ENCODE measurements around the gene URI1.
"Not testable (repeated sequence)": the region's sequence is repeated elsewhere in the genome, so short reads cannot be mapped to it uniquely, and the experiment has no call there.

Gene URI1

DNA sequence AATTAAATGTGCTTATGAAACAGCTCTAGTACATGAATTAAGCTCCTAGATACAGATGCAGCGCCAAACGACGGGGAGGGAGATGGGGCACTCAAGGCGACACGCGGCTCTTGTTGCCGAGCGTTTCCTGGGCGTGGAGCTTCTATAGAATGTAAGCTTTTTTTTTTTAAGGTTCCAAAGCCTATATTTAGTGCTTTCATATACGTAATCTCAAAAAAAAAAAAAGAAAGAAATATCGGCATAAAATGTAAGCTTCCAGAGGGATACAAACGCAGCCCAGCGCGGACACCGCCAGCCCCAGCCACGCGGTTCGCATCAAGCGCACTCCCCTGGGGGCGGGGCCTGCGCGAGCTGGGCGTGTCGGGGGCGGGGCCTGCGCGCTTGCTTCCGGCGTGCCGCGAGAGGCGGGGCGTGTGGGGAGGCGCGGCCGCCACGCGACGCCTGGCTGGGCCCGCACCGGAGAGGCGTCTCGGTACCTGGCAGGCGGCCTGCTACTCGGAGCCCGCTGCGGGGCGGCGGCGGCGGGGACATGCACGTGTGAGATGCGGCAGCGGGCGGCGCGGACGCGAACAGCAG lies at the start of gene URI1:
TSS of gene URI1 (plus strand) at position 412 of the 576 bp plus-strand sequence. CDS start 309 bp downstream, outside the sequence.
- peak; percentile 66 for DNase-seq (ENCODE audit: low read depth)

GRCh38 chr19:29893606-29894284 lies 48.3 kb upstream of the URI1 start:
- peak; percentile 86 for DNase-seq (ENCODE audit: low read depth)

- no peak for DNase-seq (ENCODE audit: low read depth)
Measured at GRCh38 chr19:29896802-29897201, 45.2 kb upstream of the URI1 start.

DNA sequence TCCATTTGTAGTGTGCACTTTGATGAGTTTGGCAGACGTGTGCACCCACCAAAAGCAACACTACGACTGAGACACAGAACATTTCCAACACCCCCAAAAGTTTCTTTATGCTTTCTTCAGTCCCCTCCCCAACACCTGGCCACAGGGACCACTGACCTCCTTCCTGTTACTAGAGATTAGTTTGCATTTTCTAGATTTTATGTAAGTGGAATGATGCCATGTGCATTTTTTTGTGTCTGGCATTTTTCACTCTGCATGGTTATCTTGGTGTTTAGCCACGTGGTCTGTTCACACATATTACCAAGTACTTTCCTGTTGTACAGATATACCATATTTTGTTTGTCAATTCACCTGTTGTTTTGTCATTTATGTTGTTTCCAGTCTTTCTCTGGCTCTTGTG lies 44.6 kb upstream of the URI1 start:
- DNase-seq (ENCODE audit: low read depth): no peak

- no peak for DNase-seq (ENCODE audit: low read depth)
Measured at GRCh38 chr19:29904017-29904416, 38.0 kb upstream of the URI1 start.

DNA sequence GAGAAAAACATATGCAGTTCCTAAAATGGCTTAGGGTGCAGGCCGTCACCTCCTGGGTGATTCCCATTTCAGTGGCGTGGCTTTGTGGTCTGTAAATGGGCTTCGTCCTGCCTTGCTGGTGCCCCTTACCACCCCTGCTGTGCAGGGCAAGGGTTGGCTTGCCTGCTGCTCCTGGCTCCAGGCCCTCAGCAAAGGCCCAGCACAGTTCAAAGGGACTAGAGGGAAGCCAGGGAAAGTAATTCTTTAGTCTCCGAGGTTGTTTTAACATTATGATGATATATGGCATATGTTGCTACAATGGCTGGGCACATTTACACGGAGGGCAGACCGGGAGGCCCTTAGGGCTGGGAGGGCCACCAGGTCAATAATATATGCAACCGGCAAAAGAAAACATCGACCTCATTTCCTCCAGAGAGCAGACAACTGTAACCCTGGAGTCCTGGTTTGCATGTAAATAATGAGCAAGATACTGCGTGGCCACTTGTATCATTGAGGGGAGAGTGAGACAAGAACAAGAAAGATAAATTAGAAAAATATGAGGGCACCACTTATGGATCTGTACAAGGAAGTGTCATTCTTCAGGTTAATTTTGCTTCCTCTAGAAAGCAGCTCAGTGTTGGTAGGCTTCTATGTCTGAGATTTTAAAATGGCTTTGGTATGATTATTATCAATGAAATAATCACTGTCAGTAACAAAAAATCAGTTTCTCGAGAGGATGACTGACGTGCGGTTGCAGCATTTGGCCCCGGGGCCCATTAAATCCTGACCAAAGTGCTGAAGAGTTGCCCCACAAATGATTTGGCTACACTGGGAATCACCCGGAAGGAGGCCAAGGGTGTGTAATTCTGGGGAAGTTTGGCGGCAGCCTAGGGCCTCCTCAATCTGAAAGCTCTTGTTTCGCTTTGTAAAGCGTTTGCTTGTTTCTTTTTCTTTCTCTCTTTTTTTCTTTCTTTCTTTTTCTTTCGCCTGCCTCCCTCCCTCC lies 32.8 kb upstream of the URI1 start:
- DNase-seq (ENCODE audit: low read depth): no peak

- no peak for DNase-seq (ENCODE audit: low read depth)
Measured at GRCh38 chr19:29914933-29915332, 27.1 kb upstream of the URI1 start.

DNA sequence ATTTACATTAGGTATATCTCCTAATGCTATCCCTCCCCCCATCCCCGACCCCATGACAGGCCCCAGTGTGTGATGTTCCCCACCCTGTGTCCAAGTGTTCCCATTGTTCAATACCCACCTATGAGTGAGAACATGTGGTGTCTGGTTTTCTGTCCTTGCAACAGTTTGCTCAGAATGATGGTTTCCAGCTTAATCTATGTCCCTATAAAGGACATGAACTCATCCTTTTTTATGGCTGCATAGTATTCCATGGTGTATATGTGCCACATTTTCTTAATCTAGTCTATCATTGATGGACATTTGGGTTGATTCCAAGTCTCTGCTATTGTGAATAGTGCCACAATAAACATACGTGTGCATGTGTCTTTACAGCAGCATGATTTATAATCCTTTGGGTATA lies 26.2 kb upstream of the URI1 start:
- DNase-seq (ENCODE audit: low read depth): not testable (repeated sequence)

DNA sequence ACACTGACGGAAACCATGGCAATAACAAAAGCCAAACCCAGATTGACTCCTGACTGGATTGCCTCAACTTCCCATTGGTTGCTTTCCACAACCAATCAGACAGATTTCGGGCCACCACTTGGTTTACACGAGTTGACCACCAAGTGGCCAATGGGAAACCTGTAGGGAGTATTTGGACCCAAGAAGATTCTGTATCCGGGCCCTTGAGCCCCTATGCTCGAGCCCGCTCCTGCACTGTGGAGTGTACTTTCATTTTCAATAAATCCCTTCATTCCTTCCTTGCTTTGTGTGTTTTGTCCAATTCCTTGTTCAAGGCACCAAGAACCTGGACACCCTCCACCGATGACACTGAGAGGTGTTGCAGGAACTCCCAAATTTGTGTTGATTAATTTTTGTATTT lies 24.1 kb upstream of the URI1 start:
- no peak for DNase-seq (ENCODE audit: low read depth)

GRCh38 chr19:29918891-29919290 lies 23.1 kb upstream of the URI1 start:
- DNase-seq (ENCODE audit: low read depth): no peak

DNA sequence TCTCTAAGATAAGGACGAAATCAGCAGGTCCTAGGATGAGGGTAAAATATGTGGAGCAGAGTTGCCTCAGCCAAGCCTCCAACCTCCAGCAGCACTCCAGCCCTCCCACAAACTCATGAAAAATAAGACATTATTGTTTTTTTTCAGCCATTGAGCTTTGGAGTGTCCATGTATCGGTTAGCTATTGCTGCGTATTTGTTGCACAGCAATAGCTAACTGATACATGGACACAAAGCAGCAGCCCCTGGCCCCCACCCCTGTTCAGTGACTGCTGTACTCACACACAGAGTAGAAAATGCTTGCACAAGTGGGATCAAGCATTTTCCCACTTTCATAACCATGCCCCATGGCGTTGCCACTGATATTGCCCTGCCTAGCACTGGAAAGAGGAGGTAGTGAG lies 19.1 kb upstream of the URI1 start:
- DNase-seq (ENCODE audit: low read depth): no peak

- DNase-seq (ENCODE audit: low read depth): no peak
Measured at GRCh38 chr19:29923653-29924052, 18.4 kb upstream of the URI1 start.

DNA sequence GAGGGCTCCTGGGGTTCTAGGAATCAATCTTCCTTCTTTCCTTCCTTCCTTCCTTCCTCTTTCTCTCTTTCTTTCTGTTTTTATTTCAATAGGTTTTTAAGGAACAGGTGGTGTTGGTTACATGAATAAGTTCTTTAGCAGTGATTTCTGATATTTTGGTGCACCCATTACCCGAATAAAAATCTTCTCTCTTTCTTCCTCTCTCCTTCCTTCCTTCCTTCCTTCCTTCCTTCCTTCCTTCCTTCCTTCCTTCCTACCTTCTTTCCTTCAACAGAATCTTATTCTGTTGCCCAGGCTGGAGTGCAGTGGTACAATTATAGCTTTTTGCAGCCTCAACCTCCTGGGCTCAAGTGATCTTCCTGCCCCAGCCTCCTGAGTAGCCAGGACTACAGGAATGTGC lies 16.0 kb upstream of the URI1 start:
- no peak for DNase-seq (ENCODE audit: low read depth)

DNA sequence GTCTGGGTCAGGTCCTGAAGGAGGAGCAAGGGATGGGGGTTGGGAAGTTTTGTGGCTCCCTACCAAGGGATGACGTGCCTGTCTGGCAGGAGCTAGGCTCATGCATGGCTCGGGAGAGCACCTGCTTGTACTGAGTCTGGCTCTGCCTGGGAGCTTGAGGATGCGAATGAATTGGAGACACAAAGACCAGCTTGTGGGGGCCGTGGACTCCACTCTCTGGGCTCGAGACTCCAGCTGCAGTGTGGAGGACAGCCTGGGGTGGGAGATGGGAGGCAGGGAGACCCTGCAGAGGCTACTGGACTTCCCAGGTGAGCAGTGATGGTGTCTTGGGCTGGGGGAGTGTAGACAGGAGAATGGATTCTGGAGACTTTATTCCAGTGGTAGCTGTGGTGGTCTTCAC lies 15.2 kb upstream of the URI1 start:
- no peak for DNase-seq (ENCODE audit: low read depth)

GRCh38 chr19:29927944-29928625 lies 14.0 kb upstream of the URI1 start:
- no peak for DNase-seq (ENCODE audit: low read depth)

GRCh38 chr19:29928831-29929230 lies 13.2 kb upstream of the URI1 start:
- DNase-seq (ENCODE audit: low read depth): no peak

GRCh38 chr19:29934257-29934656 lies 7.8 kb upstream of the URI1 start:
- DNase-seq (ENCODE audit: low read depth): no peak

DNA sequence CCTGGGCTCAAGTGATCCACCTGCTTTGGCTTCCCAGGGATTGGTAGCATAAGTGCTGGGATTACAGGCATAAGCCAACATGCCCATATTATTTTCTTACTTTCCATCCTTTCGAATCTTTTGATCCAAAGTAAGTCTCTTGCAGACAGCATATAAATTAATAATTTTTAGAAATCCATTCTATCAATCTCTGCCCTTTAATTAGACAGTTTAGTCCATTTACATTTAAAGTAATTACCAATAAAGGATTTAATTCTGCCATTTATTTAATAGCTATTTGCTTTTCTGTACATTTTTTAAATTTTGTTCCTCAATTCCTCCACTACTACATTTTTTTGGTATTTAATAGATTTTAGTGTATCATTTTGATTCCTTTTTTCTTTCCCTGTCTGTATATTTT lies 7.3 kb upstream of the URI1 start:
- no peak for DNase-seq (ENCODE audit: low read depth)

GRCh38 chr19:29936409-29936808 lies 5.6 kb upstream of the URI1 start:
- DNase-seq (ENCODE audit: low read depth): no peak

GRCh38 chr19:29939628-29940027 lies 2.4 kb upstream of the URI1 start:
- DNase-seq (ENCODE audit: low read depth): no peak

DNA sequence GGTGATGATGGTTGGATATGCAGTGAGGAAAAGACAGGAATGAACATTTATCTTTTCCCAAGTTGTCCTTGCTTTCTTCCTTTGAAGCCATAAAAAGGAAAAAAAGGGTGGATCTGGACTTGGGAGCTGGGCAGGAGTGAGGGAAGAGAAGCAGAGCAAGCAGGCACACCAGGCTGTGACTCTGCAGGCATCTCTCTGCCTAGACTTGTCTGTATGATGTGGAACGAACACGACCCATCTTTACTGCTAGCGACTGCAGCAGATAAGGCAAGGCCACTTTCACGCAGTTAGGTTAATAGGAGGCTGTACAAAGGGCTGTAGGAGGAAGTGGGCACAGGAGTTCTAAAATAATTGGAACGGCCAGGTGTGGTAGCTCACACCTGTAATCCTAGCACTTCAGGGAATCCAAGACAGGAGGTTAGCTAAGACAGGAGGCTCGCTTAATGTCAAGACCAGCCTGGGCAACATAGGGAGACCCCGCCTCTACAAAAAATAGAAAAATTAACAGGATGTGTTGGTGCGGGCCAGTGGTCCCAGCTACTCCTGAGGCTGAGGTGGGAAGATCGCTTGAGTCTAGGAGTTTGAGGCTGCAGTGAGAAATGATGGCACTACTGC lies 961 bp upstream of the URI1 start:
- DNase-seq (ENCODE audit: low read depth): no peak
